Right cardiac atrium (tissue), 5 donors: ENCODE measurements around the gene IGSF21. TPM values are rescaled to one million over a fixed set of nuclear protein-coding genes. Genes with fewer than 3 reads are reported as not detected.

Source experiments
- ATAC-seq, 2 donors: fragments of 200-7000 bp; cut with Tn5 transposase; one replicate each; pipeline versions ENCODE4 v1.8.0 to v1.9.1; 2020; ENCODE audit warnings: moderate library complexity in 2 of 2, mild to moderate bottlenecking in 1 of 2
- DNase-seq, 3 donors: peaks; one replicate each; pipeline ENCODE4 v3.0.0-alpha.2; 2020
- H3K27ac ChIP-seq: one replicate; pipeline ENCODE4 v1.5.1; 2013; ENCODE audit warnings: mild to moderate bottlenecking, low read length, control low read depth, moderate library complexity
- H3K27me3 ChIP-seq: one replicate; pipeline ENCODE4 v1.6.1; 2013; ENCODE audit not compliant: control insufficient read depth, insufficient read depth
- H3K4me1 ChIP-seq: one replicate; pipeline ENCODE4 v1.6.1; 2013; ENCODE audit warnings: low read length; ENCODE audit not compliant: control insufficient read depth, insufficient read depth
- H3K4me3 ChIP-seq: one replicate; pipeline ENCODE4 v1.5.1; 2013; ENCODE audit warnings: low read length, control low read depth
- H3K9me3 ChIP-seq: one replicate; pipeline ENCODE4 v1.6.1; 2013; ENCODE audit warnings: low read length; ENCODE audit not compliant: control insufficient read depth
- WGBS: extraction: QIAGEN DNeasy Blood & Tissue Kit; methylation state at CpG from one replicate; pipeline ENCODE4 v1.1.7; 2013; 5-methylcytosine and 5-hydroxymethylcytosine counted together
- intact Hi-C, 4 donors: fragments of 100-400 bp; cut with DNase I; formaldehyde crosslinking; loops; one replicate each; pipeline versions ENCODE4 v1.11.0 to v1.14.0; 2022 to 2023
- polyA plus RNA-seq: library from polyadenylated mRNA; stranded (reverse); fragments of 200-250 nt; gene quantifications from one replicate; pipeline ENCODE4 v1.2.3, GENCODE V29; 2013
- total RNA-seq, 4 donors: library from RNA; stranded (reverse); fragmentation: NEBNext Ultra II Directional; extraction: Animal tissue kit (Norgen Biotek cat#: 25700); gene quantifications; one replicate each; pipeline ENCODE4 v1.2.1, GENCODE V29; 2021
- donor health status: healthy with polysubstance abuse.
- donor health status: DM: no; HTN: yes; CAD: no.
- donor health status: DM: no; HTN: no; CAD: no.
- donor health status: DM: no; HTN: yes; CAD: no; lungs with severe emphysema.
- donor health status: DM: yes; HTN: yes; CAD: no.

IGSF21 gene
- total and polyA plus RNA-seq, 5 donors = 0.52 to 3.1 (median 1.7) TPM

DNA sequence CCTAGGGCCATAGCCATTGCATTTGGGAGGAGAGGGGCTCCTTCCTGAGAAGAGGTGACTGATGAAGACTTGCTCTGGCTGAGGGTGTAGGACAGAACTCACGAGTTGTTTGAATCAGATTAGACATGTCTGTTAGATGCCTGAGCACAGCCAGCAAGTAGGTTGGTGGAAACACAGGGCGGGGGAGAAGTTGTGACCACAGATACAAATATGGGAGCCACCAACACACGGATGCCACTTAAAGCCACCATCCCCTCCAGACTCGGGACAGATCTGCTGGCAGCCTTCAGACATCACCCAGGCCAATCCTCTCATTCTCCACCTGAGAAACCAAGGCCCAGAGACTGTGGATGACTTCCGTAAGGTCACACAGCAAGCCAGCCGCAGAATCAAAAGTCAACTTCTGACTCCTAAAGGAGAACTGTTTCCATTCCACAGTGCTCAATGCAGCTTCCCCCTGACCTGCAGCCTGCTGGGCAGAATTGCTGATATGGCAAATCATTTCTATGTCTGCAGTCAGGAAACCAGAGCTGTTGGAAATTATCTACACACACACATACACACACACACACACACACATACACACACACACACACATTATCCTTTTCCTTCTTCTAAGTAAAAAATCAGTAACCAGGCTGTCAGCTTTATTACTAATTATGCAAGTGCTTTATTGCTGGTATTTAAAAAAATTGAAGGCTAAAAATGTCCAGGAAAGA is 196.7 kb downstream of the IGSF21 start:
- Histone ChIP-seq H3K27ac (no peak overlapping the region), H3K4me1 (no peaks in the 10 kb centered on the region), H3K4me3 (no peak overlapping the region), H3K9me3 (no peaks in the 10 kb centered on the region), H3K27me3 (no peaks in the 10 kb centered on the region)
- intact Hi-C loops = no loop called here
- 57% methylated on average over 6 of the region's 6 CpGs for WGBS
- DNase-seq (no peak), ATAC-seq (no peak)

DNA sequence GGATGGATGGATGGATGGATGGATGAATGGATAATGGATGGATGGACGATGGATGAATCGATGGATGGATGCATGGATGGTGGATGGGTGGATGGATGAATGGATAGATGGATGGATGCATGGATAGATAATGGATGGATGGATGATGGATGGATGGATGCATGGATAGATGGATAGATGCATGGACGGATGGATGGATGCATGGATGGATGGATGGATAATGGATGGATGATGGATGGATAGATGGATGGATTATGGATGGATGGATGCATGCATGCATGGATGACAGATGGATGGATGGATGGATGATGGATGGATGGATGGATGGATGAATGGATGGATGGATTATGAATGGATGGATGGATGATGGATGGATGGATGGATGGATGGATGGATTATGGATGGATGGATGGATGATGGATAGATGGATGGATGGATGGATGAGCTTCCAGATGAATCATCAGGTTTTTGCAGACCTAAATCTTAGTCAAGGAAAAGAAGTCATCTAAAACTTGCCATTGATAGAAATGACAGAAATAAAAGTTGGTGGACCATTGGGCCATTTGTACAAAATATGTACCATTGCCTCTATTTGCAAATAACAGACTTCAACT is 197.7 kb downstream of the IGSF21 start:
- intact Hi-C loops = no loop called here
- Histone ChIP-seq H3K27me3 (no peaks in the 10 kb centered on the region), H3K9me3 (no peaks in the 10 kb centered on the region), H3K4me1 (no peaks in the 10 kb centered on the region), H3K4me3 (no peak overlapping the region), H3K27ac (no peak overlapping the region)
- WGBS = 88% methylated on average over 3 of the region's 3 CpGs
- no peak for DNase-seq
- no peak for ATAC-seq

DNA sequence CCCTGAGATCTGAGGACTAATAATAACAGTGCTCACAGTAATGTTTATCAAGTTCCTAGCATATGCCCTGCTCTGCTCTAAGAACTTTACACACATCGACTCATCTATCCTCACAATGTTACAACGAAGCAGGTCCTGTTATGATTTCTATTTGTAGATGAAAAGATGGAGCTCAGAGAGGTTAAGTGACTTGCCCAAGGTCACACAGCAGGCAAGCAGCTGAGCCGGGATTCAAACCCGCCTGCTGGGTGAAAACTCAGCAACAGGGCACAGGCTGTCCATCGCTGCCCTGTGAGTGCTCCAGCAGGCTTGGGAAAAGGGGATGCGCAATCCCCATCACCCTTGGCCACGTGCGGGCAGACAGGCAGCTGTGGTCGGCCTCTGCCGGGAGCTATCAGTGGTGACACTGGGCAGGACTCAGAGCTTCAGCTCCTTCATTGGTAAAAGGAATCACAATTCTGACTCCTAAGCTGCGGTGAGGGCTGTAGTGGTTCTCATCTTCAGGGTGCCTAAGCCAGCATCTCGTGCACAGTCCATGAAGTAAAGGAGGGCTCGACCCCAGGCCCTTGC is 199.8 kb downstream of the IGSF21 start:
- Histone ChIP-seq H3K9me3 (no peaks in the 10 kb centered on the region), H3K4me3 (no peak overlapping the region), H3K27me3 (no peaks in the 10 kb centered on the region), H3K4me1 (no peaks in the 10 kb centered on the region), H3K27ac (no peak overlapping the region)
- no peak for DNase-seq
- 71% methylated on average over 13 of the region's 13 CpGs for whole genome bisulfite sequencing
- intact Hi-C loops = no loop called here
- no peak for ATAC-seq

DNA sequence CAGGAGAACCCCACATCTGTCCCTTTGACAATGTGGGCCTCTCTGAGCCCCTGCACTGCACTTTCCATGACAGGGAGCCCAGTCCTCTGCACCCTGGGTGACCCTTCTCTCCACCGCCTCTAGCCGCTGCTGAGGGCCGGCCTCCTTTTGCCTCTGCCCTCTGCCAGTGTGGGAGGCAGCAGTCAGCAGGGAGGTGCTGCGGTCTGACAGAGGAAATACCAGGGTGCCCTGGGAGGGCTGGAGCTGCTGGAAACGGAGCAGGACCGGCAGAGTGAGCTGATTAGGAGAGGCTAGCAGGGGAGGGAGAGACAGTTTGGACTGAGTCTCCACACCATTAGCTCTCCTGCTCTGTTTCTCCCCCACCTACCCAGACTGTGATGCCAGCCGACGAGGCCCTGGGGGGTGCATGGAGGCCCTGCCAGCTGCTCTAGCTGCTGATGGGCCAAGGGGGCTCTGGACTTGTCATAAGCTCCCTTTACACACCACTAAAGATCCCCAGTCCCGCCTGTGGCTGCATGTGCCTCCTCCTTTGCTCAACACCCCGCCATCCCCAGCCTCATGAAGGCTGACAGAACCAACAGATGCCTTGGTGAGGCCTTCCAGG is 202.1 kb downstream of the IGSF21 start:
- Histone ChIP-seq H3K9me3 (no peaks in the 10 kb centered on the region), H3K27me3 (no peaks in the 10 kb centered on the region), H3K4me3 (no peak overlapping the region), H3K4me1 (no peaks in the 10 kb centered on the region), H3K27ac (no peak overlapping the region)
- ATAC-seq = no peak
- intact Hi-C loops = no loop called here
- WGBS = 64% methylated on average over 10 of the region's 10 CpGs
- DNase-seq = no peak

DNA sequence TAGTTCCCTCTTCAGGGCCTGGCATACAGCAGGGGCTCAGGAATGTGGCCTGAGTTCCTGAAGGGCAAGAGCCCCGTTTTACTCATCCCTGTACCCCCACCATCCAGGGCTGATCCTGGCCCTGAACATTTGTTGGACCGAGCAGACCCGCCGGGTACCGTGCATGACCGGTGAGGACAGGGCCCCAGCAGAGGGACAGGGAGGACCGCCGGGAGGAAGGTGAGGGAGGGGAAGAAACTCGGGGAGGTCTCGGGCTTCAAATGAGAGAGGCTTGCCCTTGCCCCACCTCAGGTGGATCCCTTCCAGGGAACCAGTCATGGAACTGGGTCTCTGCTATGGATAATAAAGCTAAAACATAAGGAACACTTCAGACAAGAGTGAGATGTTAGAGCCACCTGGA is 205.4 kb downstream of the IGSF21 start:
- ATAC-seq = no peak
- H3K27me3 ChIP-seq = no peaks in the 10 kb centered on the region
- H3K9me3 ChIP-seq = no peaks in the 10 kb centered on the region
- H3K4me3 ChIP-seq = no peak overlapping the region
- WGBS = 85% methylated on average over 10 of the region's 10 CpGs
- H3K27ac ChIP-seq = no peak overlapping the region
- H3K4me1 ChIP-seq = no peaks in the 10 kb centered on the region
- intact Hi-C loops = no loop called here
- no peak for DNase-seq

DNA sequence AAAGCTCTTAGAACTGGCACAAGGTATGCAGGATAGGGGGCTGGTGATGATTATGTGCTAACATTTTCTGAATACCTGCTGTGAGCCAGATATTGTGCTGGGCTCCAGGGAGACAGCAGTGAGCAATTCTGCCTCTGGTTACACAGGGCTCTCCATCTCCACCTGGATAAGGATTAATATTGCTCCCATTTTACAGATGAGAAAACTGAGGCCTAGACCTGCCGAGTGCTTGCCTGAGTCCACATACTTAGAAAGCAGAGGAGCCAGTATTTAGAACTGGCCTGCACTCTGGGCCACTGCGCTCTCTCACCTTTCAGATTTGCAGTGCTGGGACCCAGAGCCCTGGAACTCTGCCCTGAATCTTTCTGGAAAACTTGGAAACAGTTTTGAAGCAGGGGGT is 205.9 kb downstream of the IGSF21 start:
- Histone ChIP-seq H3K4me3 (no peak overlapping the region), H3K4me1 (no peaks in the 10 kb centered on the region), H3K27ac (no peak overlapping the region), H3K9me3 (no peaks in the 10 kb centered on the region), H3K27me3 (no peaks in the 10 kb centered on the region)
- WGBS = 88% methylated on average over 2 of the region's 2 CpGs
- no peak for ATAC-seq
- DNase-seq = no peak
- intact Hi-C loops = no loop called here

DNA sequence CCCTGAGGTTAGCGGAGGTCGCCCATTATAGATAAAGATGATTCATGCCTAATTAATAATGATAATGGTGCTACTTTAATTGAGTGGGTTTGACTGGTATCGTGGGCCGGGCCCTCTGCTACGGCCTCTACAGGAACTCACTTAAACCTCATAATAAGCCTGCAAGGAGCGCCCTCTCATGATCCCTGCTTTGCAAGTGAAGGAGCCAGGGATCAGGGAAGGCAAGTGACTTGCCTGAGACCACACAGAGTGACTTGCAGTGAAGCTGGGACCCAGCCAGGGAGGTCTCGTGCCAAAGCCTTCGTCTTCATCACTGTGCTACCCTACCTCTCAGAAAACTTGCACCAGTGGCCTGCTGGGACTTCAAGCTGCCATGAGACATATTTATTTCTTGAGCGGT is 206.8 kb downstream of the IGSF21 start:
- H3K4me1 ChIP-seq = no peaks in the 10 kb centered on the region
- 66% methylated on average over 9 of the region's 9 CpGs for WGBS
- no peaks in the 10 kb centered on the region for H3K27me3 ChIP-seq
- ATAC-seq (no peak), DNase-seq (no peak)
- intact Hi-C loops = no loop called here
- H3K27ac ChIP-seq = no peak overlapping the region
- no peaks in the 10 kb centered on the region for H3K9me3 ChIP-seq
- H3K4me3 ChIP-seq = no peak overlapping the region

DNA sequence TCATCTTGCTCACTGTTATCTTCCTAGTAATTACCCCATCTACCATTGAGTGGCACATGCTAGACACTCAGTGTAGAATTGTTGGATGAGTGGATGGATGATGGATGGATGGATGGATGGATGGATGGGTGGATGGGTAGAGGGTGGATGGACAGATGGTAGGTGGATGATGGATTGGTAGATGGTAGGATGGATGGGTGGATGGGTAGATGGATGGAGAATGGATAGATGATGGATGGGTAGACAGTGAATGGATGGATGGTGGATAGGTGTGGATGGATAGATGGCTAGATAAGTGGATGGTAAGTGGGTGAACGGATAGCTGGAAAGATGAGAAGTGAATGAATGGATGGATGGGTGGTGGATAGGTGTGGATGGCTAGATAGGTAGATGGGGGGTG is 207.9 kb downstream of the IGSF21 start:
- no peaks in the 10 kb centered on the region for H3K27me3 ChIP-seq
- WGBS = 81% methylated on average over 1 of the region's 1 CpG
- ATAC-seq (no peak), DNase-seq (no peak)
- H3K4me1 ChIP-seq = no peaks in the 10 kb centered on the region
- no peak overlapping the region for H3K4me3 ChIP-seq
- H3K9me3 ChIP-seq = no peaks in the 10 kb centered on the region
- intact Hi-C loops = no loop called here
- no peak overlapping the region for H3K27ac ChIP-seq

DNA sequence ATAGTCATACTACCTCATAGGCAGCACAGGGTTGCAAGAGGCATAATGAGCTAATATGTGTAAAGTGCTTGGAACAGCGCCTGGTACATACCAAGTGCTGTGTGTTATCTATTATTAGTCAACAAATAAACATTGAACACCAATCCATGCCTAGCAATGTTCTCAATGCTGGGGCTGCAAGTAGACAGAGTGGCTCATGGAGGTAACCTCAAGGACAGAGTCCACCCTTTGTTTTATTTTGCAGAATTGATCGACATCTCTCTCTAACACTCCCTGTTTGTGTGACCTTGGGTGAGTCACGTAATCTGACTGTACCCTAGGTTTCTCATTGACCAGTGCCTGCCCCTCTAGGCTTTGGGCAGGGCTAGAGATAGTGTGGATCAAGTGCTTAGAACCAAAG is 209.2 kb downstream of the IGSF21 start:
- 57% methylated on average over 3 of the region's 3 CpGs for WGBS
- ATAC-seq = no peak
- intact Hi-C loops = no loop called here

DNA sequence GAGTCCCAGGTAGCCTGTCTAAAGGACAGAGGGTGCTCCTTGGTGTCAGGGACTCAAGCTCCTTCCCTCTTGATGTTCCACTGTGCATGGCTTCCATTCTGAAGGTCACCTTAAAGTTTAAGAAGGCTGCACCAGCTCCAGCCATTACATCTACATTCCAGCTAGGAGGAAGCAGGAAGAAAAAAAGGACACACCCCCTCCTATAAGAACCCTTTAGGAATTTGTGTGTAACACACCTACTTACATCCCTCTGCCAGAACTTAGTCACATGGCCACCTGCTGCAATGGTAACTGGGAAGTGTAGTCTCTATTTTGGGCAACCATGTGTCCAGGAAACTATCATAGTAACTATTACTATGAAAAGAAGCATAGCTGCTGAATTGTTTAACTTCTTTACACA is 211.5 kb downstream of the IGSF21 start:
- ATAC-seq = no peak
- H3K27me3 ChIP-seq = no peaks in the 10 kb centered on the region
- DNase-seq = no peak

More for the DNA sequence above, 209.2 kb downstream of the IGSF21 start:
- no peak for DNase-seq
- Histone ChIP-seq H3K9me3 (no peaks in the 10 kb centered on the region), H3K27me3 (no peaks in the 10 kb centered on the region), H3K4me3 (no peak overlapping the region), H3K4me1 (no peaks in the 10 kb centered on the region), H3K27ac (no peak overlapping the region)

DNA sequence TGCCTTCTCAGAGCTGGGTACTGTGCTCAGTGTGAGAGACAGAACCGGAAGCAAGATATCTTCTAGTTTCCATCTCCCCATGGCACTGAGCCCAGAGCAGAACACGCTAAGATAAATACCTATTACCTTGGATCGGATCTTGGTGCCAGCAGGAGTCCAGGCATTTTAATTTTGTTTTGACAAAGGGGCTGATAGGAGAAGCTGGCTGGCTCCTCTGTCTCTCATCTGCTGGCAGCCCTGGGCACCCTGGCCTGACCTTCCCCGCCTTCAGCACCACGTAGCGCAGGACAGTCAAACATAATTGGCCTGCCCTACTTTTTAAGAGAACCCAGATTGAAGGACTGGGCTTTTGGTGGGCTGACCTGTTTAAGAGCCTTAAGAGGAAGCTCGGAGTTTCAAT is 212.5 kb downstream of the IGSF21 start:
- Histone ChIP-seq H3K27ac (no peak overlapping the region), H3K27me3 (no peaks in the 10 kb centered on the region), H3K4me3 (no peak overlapping the region), H3K4me1 (no peaks in the 10 kb centered on the region), H3K9me3 (no peaks in the 10 kb centered on the region)
- 36% methylated on average over 7 of the region's 7 CpGs for WGBS
- no peak for DNase-seq
- no peak for ATAC-seq
- intact Hi-C loops = no loop called here

More for the DNA sequence above, 211.5 kb downstream of the IGSF21 start:
- intact Hi-C loops = no loop called here
- Histone ChIP-seq H3K4me1 (no peaks in the 10 kb centered on the region), H3K9me3 (no peaks in the 10 kb centered on the region), H3K4me3 (no peak overlapping the region), H3K27ac (no peak overlapping the region)
